AG10803 (cell line): ENCODE results near the gene SLC39A6.

Source experiments
- DNase-seq: peaks from one replicate; pipeline ENCODE4 v3.0.0; 2010; ENCODE audit warnings: low read depth
- H3K4me3 ChIP-seq: 2 replicates; pipeline ENCODE4 v1.5.1; 2011; ENCODE audit warnings: mild to moderate bottlenecking, low read length, control low read depth
- CTCF ChIP-seq: conservative IDR thresholded peaks from 2 replicates; pipeline ENCODE4 v1.5.1; 2011; ENCODE audit warnings: mild to moderate bottlenecking, low read length, control low read depth, inconsistent platforms

SLC39A6 gene

GRCh38 chr18:36153771-36154170 is 24.6 kb upstream of the SLC39A6 start:
- no peak overlapping the region for H3K4me3 ChIP-seq
- DNase-seq = peak; percentile 35
- no peak for TF ChIP-seq CTCF

GRCh38 chr18:36153203-36153602 is 24.1 kb upstream of the SLC39A6 start:
- TF ChIP-seq CTCF = no peak
- H3K4me3 ChIP-seq = peak overlapping the region; percentile 3; the same call in 1 of the 2 replicates
- peak; percentile 96 for DNase-seq

- TF ChIP-seq CTCF = no peak
- DNase-seq = peak; percentile 44
- H3K4me3 ChIP-seq = peak overlapping the region; percentile 3; the same call in 1 of the 2 replicates
Observed at GRCh38 chr18:36152781-36153180, 23.6 kb upstream of the SLC39A6 start.

GRCh38 chr18:36149514-36150289 is 20.6 kb upstream of the SLC39A6 start:
- TF ChIP-seq CTCF = no peak
- no peak for DNase-seq
- H3K4me3 ChIP-seq = no peak overlapping the region

GRCh38 chr18:36143391-36143790 is 14.3 kb upstream of the SLC39A6 start:
- no peak for DNase-seq
- TF ChIP-seq CTCF = no peak

GRCh38 chr18:36142751-36143150 is 13.6 kb upstream of the SLC39A6 start:
- no peak overlapping the region for H3K4me3 ChIP-seq
- TF ChIP-seq CTCF = no peak
- no peak for DNase-seq

More at GRCh38 chr18:36143391-36143790, 14.3 kb upstream of the SLC39A6 start:
- no peak overlapping the region for H3K4me3 ChIP-seq

GRCh38 chr18:36141576-36141975 is 12.4 kb upstream of the SLC39A6 start:
- DNase-seq = no peak
- TF ChIP-seq CTCF = no peak
- H3K4me3 ChIP-seq = no peak overlapping the region
